GDM1 (cell line): ENCODE results near the gene GJD3.
"Not testable (repeated sequence)": the region's sequence is repeated elsewhere in the genome, so short reads cannot be mapped to it uniquely, and the experiment has no call there.

ENCODE experiments used
- DNase-seq: peaks from one replicate; lab custom pipeline; 2025; lab: John Stamatoyannopoulos, UW

GJD3 gene

GRCh38 chr17:40367728-40368127, 3.2 kb upstream of the GJD3 start:
- not testable (repeated sequence) for DNase-seq

- no peak for DNase-seq
Observed at GRCh38 chr17:40366861-40367518, 2.5 kb upstream of the GJD3 start.

GRCh38 chr17:40366076-40366860, 1.7 kb upstream of the GJD3 start:
- no peak for DNase-seq

- no peak for DNase-seq
Observed at GRCh38 chr17:40364906-40365305, 369 bp upstream of the GJD3 start.

- no peak for DNase-seq
Observed at GRCh38 chr17:40363111-40363827, 1.3 kb downstream of the GJD3 start.

- peak; percentile 71 for DNase-seq
Observed at GRCh38 chr17:40362696-40363110, 1.8 kb downstream of the GJD3 start.

- DNase-seq, result no peak
Observed at GRCh38 chr17:40361925-40362695, 2.4 kb downstream of the GJD3 start.

- no peak for DNase-seq
Observed at GRCh38 chr17:40361063-40361924, 3.2 kb downstream of the GJD3 start.

GRCh38 chr17:40360091-40360490, 4.4 kb downstream of the GJD3 start:
- DNase-seq, result no peak

- peak; percentile 70 for DNase-seq
Observed at GRCh38 chr17:40358323-40359038, 6.1 kb downstream of the GJD3 start.

- DNase-seq, result no peak
Observed at GRCh38 chr17:40356990-40357881, 7.3 kb downstream of the GJD3 start.

- no peak for DNase-seq
Observed at GRCh38 chr17:40355804-40356758, 8.5 kb downstream of the GJD3 start.

GRCh38 chr17:40355123-40355803, 9.3 kb downstream of the GJD3 start:
- peak; percentile 29 for DNase-seq

- no peak for DNase-seq
Observed at GRCh38 chr17:40354221-40355122, 10.1 kb downstream of the GJD3 start.

GRCh38 chr17:40352779-40353394, 11.7 kb downstream of the GJD3 start:
- no peak for DNase-seq

GRCh38 chr17:40352237-40352778, 12.2 kb downstream of the GJD3 start:
- no peak for DNase-seq
